HG02970 (cell line): ENCODE measurements around the gene OLA1.

Experiments
- ATAC-seq: cut with Tn5 transposase; IDR thresholded peaks from one replicate; pipeline ENCODE4 v1.9.1; 2021; ENCODE audit warnings: mild to moderate bottlenecking, moderate library complexity, moderate number of reproducible peaks; ENCODE audit not compliant: unreplicated experiment, low FRiP score

OLA1 gene

DNA sequence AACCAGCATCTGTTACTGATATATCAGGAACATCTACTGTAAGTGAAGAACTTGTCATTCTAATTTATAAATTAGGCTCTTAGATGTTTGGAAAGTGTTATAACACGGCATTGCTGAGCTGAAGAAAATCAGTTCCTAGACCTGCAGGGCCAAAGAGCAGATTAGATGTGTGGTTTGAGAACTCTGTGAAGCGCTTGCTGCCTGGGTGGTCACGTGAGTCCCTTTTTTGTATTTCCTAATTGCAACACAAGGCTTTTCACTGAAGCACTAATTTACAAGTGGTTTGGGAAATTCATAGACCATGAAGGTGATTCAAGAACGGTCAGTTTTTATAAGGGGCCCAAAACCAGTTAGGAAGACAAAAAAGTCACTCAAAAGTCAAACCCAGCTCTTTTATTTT lies 176.3 kb downstream of the OLA1 start:
- no peak for ATAC-seq

DNA sequence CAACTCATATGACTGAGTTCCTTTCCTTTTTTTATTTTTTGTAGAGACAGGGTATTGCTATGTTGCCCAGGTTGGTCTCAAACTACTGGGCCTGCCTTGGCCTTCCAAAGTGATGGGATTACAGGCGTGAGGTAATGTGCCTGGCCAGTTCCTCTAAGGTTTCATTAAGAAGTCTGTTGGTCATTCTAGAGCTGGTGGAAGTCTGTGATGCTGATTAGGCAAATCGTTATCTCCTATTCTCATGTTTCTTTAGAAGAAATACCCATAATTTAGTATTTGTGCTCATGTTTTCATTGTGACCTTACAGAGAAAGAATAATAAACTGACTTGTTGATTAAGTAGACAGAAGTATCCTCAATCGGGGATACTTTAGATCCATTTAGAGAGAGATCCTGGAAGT lies 177.0 kb downstream of the OLA1 start:
- no peak for ATAC-seq

DNA sequence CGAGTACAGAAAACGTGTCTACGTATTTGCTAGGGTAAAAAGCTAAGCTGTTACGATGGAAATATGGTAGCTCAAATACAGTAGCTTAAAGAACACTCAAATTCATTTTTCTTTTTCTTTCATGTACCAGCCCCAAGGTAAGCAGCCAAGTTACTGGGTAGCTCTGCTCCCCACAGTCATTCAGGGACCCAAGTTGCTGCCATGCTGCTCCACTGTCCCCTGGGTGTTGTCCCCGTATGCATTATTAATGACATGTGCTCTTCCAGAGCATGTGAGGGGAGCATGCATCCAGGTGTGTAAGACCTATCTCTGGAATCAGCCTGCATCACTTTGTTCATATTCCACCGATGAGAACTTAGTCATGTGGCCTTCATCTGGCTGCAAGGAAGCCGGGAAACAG lies 178.1 kb downstream of the OLA1 start:
- ATAC-seq: no peak

DNA sequence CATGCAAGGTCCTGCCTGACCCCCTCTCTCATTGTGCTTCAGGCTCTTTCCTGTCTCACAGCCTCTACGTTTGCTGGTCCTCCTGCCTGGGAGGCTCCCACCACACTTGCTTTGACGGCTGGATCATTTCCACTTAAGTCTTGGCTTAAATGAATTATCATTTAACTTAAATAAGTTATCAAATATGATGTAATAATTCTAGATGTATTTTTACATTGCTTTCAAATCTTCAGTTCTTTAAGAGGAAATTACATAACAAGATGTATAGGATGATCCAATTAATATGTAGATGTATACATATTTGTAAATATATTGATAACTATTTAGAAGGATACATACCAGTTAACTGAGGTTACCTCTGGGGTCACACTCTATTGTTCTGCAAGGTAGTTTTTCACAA lies 180.5 kb downstream of the OLA1 start:
- ATAC-seq: no peak

DNA sequence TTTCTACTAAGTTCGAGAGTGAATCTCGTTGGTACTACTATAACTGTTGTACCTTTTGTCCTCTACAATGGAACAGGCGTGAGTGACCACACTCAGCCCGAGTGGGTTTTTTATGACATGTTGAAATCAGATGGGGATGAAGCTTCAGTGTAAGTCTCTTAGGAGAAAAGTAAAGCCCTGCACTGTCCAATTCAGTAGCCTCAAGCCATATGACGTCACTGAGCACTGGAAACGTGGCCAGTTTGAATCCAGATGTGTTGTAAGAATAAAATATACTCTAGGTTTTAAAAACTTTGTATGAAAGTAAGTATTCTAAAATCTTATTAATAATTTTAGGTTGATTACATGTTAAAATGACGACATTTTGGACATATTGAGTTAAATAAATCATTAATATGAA lies 181.5 kb downstream of the OLA1 start:
- no peak for ATAC-seq

DNA sequence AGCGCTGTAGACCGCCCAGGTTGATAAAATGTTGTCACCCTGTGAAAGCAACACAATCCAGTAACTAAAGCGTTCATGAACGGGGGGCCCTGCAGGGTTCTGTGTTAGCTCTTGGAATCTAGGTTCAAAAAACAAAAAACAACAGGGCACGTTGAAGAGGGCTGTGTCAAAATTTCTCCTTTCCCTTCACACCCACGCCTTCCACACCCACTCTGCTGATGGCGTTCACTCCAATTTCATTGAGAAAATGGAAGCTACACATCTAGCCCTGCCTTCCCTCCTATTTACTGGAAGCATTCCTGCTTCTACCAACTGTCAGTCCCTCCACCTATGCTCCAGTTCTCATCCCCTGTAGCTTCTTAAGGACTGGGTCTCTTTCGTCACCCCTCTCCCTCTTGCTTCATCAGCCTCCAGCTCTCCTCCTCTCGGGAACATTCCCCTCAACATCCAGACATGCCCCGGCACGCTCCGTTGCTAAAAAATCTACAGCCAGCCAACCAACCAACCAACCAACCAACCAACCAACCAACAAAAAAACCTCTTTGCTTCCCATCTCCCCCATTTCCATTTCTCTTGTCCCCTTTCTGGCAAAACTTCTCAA lies 184.7 kb downstream of the OLA1 start:
- no peak for ATAC-seq

DNA sequence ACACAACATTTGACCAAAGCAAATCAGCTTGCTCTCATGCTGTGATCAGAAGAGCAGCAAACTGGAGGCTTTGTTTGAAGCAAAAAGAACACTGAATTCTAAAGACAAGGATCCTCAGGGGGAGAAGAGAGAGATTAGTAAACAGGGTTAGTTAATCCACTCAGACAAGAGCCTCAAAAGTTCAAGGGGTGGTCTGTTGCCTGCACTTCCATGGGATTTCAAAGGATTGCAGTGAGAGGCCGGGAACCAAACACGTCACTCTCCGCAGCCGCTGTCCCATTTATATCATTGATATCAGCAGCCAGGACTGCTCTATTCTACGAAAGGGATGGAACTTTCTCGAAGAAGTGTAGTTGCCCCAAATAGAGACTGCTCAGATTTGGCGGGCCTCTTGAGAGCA lies 185.4 kb downstream of the OLA1 start:
- ATAC-seq: no peak

DNA sequence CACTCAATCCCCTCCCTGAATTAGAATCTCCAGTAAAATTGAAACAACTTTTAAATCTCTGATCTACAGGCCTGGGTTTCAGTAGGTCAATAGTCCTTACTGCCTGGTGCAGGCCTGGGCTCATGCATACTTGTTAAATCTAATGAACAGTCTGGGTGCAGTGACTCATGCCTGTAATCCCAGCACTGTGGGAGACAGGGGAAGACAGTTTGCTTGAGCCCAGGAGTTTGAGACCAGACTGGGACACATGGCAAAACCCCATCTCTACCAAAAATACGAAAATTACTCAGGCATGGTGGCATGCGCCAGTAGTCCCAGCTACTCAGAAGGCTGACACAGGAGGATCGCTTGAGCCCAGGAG lies 188.5 kb downstream of the OLA1 start:
- no peak for ATAC-seq

DNA sequence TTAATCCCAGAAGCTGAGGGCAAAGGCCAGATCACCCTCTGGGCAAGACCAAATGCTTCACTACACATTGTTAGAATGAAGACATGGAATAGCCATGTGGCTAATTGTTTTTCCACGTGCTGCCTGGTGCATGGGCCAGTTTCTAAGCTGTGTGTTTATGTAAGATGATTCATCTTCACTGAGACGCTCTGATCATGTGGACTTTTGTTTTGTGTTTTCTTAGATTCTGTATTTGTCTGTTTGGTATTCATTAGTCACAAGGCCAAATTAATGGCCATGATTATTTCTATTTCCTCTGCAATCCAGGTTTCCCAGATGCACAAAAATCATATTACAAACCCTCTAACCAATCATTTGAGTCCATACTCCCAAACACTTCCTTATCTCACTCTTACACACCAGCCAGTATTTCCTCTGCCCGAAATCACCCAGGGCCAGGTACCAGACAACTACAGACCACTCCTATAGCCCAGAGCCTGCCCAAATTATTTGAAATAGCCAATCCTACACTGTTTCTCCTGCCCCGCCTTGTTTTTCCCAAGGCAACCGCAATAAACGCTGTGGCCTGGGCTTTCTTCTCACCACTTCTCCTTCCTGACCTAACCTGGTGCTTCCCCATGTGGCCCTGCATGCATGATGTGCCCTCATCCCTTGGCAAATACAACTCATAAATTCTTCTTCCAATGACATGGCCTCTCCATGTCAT lies 189.0 kb downstream of the OLA1 start:
- no peak for ATAC-seq

DNA sequence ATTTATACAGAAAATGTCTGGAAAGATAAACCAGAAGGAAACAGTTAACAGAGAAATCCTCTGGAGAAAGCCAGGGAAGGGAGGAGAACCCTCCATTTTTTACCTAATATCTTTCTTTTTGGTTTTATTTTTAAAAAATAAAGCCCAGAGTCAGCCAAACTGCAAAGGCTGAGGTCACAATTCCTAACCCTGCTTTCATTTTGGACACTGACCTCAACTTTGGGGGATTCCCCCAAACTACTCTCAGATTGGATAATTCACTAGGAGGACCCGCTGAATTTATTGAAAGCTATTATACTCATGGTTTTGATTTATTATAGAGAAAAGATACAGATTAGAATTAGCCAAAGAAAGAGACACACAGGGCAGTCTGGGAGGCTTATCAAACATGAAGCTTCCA lies 189.9 kb downstream of the OLA1 start:
- ATAC-seq: no peak

DNA sequence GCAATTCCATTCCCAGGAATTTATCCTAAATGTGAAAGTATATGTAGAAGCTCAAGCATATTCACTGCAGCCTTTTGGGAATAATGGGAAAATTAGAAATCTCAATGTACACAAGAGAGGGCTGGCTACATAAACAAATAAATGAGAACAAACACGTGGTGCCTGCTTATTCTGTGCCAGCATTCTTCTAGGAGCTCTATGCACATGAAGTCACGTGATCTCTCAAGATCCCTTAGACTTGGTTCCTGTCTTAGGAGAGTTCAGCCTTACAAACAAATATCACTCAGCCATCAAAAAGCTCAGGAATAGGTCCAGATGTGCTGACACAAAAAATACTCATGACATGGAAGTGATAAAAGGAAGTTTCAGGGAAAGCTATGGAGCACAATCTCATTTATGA lies 190.3 kb downstream of the OLA1 start:
- ATAC-seq: no peak

DNA sequence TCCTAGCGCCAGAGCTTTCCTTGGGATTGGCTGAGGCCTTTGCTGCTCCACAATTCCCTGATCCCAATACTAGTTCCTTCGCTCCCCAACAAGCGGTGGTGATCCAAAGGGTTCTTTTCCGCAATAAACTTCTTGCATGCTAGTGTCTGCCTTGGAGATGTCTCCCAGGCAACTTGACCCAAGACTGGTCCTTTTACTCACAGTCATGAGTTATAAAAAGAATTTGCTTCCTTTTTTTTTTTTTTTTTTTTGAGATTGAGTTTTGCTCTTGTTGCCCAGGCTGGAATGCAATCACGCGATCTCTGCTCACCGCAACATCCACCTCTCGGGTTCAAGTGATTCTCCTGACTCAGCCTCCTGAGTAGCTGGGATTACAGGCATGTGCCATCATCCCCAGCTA lies 193.4 kb downstream of the OLA1 start:
- no peak for ATAC-seq

DNA sequence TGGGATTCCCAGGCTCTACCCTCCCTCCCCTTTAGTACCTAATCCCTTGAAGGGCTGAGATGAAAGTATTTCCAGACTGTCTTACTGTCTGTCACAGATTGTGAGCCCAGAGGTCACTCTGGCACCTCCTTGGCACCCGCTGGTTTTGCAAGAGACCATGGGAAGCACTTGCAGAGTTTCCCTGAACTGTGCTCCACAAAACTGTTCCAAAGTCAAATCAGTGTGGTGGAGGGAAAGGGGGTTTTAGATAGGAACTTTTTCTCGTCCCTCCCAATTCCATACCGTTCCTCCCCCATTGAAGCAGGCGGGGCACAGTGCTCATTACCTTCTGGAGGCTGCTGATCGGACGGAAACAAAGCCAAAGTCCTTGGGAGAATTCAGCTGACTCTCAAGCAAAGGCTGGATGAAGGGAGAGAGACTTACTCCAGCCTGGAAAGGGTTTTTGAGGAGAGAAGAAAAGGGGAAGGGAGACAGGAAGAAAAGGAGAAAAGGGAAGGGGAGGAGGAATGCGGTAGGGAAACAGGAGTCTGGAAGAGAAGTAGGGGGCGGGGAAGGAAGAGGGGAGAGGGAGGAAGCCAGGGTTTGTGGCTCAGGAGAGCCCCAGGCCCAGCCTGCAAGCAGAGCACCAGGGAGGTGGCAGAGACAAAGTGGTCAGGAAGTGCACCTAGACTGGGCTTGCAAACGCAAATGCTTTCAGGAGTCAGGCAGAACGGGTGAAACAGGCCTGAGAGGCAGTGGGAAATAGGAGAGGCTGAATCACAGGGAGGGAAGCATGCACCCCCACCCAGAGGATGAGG lies 194.8 kb downstream of the OLA1 start:
- no peak for ATAC-seq

DNA sequence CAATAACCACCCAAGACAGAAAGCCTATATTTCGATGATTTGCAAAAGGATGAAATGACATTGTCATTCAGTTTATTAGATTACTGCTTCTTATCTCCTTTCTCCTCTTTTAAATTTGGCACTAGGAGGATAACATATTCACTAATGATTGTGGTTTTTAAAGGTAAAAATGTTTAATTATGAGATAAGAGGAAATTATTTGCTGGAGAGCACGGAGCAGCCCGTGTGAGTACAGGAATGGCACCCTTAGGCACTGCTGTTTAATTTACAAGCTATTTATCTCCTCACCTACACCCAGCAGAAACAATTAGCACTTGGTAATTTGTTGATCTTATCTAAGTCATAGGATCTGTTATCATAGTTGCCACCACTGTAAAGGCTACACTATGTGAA lies 195.8 kb downstream of the OLA1 start:
- no peak for ATAC-seq

DNA sequence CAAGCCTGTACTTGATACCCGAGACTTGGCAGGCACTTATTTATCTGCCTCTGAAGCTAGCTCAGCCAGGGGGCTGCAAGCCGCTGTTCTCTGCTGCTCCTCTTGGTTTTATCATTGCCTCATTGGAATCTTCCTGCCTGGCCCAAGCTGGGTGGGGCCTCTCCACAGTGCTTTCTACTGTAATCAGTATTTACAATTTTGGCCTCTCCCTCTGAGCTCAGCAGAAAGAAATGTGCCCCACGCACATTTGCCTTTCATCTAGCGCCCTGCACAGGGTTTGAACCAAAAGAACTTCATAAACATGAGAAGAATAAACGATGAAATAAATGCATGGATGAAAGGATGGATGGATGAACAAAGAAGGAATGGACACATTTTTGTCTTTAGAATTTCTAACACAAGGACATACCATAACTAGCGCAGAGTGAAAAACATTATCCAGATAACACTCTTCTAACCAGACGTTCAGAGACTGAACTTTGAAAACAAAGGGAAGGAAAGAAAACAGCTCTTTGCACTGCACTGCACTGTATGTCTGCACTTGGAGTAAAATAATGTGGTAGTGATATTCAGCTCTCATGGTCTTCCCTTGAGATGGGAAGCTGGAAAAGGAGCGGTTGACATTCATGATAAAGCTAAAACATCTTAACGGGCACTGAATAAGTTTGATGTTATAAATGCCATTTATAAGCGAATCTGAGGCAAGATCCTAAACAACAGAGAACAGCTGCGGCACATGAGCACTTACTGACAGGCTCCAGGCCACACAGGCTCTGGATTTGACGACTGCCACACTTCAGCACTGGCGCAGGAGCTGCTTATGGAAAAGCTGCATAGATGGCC lies 196.4 kb downstream of the OLA1 start:
- no peak for ATAC-seq

DNA sequence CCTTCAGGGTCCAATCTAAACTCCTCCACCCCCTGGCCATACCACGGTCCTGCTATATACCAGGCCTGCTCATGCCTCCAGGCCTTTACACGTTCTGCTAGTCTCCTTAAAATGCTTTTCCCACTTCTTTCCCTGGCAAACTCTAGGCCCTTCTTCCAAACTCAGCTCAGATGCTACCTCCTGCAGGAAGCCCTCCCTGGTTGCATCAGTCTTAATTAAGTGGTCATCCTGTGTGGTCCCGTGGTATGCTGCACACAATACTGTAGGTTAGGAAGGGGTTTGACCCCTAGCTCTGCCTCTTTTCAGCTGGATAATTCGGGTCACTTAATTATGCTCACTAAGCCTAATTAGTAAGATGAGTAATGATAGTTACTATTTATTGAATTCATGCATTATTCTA lies 197.3 kb downstream of the OLA1 start:
- no peak for ATAC-seq

DNA sequence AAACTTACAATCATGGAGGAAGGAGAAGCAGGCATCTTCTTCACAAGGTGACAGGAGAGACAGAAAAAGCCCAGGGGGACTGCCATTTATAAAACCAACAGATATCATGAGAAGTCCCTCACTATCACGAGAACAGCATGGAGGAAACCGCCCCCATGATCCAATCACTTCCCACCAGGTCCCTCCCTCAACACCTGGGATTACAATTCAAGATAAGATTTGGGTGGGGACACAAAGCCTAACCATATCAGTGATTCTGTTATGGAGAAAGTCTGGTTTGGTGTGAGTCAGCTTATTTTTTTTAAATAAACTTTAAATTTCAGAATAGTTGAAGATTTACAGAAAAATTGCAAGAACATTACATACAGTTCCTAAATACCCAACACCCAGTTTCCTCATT lies 198.4 kb downstream of the OLA1 start:
- ATAC-seq: no peak

DNA sequence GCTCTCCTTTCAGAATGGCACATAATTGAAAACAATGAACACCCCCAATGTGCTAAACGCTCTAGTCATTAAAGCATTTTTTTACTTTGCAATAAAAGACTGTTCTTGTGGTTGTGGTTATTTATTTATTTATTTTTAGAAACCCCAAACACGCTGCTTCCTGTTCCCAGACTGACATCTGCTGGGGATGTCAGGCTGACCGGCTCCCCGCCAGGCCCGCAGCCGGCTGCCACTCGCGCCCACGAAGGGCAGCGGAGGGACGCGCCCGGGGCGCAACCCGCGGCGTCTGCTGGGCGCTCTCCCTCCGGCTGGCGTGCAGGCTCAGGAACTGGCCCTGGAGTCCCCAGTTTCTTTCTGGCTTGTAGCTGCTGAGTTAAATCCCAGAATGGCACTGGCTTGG lies 200.1 kb downstream of the OLA1 start:
- no peak for ATAC-seq

DNA sequence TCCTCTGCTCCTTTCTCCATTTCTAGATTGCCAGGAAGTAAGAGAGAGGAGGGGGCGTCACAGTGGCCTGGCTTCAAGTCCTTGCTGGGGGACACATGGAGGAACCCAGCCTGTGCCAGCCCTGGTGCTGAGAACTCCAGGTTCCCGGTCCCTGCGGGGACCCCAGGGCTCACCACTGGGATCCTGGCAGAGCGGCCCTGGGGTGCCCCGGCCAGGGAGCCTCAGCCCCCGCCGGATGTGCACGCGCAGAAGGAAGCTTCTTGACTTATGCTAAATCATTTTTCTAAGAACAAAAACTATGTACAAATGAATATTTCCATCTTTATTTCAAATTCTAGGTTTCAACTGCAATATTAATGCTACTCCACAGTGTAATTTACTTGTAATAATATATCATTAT lies 200.6 kb downstream of the OLA1 start:
- ATAC-seq: no peak

DNA sequence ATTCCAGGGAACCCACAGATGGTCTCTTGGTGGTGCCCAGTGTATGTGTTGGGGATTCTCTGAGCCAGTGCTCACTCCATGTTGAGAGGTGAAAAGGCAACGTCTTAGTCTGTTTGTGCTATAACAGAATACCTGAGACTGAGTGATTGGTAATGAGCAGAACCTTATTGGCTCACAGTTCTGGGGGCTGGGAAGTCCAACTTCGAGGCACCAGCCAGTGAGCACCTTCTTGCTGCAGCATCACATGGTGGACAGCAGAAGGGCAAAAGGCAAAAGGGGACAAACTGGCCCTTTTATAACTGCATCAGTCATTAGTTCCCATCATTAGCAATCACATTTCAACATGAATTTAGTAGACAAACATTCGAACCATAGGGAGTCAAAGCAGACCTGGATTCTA lies 202.2 kb downstream of the OLA1 start:
- no peak for ATAC-seq

DNA sequence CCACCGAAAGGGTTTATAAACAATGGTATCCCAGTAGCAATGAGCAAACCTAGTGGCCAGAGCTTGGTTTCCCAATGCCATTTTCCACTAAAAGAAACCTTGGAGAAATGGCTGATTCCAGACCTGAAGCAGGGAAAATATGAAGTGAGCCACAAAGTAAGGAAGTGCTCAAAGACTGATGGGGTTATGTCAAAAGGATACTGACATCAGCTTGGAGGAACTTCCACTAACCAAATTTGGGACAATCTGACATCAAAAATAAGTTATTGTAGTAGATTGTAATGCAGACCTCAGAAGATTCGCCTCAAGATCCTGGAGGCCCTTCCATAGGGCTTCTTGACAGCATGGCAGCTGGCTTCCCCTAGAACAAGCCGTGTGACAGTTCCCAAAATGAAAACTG lies 203.8 kb downstream of the OLA1 start:
- ATAC-seq: no peak
